Upper lobe of left lung (tissue), 6 donors: ENCODE measurements around the gene FMO3. TPM values are rescaled to one million over a fixed set of nuclear protein-coding genes. Genes with fewer than 3 reads are reported as not detected.

Experiments used
- ATAC-seq, 2 donors: fragments of 200-7000 bp; cut with Tn5 transposase; one replicate each; pipeline ENCODE4 v1.9.1; 2022; ENCODE audit warnings: mild to moderate bottlenecking in 2 of 2, moderate library complexity in 2 of 2; ENCODE audit not compliant: low FRiP score in 2 of 2
- DNase-seq, 2 donors: peaks; one replicate each; pipeline ENCODE4 v3.0.0-alpha.2; 2019 to 2020
- H3K27ac ChIP-seq, 4 donors: fragments of 200-600 bp; sonication (generic); one replicate each; pipeline ENCODE4 v1.5.1; 2016 to 2019
- H3K27me3 ChIP-seq, 4 donors: fragments of 200-600 bp; sonication (generic); one replicate each; pipeline ENCODE4 v1.5.1; 2017 to 2019
- H3K36me3 ChIP-seq, 4 donors: fragments of 200-600 bp; sonication (generic); one replicate each; pipeline ENCODE4 v1.5.1; 2016 to 2019
- H3K4me1 ChIP-seq, 4 donors: fragments of 200-600 bp; sonication (generic); one replicate each; pipeline ENCODE4 v1.5.1; 2018 to 2019
- H3K4me3 ChIP-seq, 4 donors: fragments of 200-600 bp; sonication (generic); one replicate each; pipeline ENCODE4 v1.5.1; 2017 to 2019; ENCODE audit warnings: mild to moderate bottlenecking in 2 of 4, moderate library complexity in 1 of 4
- H3K9me3 ChIP-seq, 4 donors: fragments of 200-600 bp; sonication (generic); one replicate each; pipeline ENCODE4 v1.5.1; 2018 to 2019
- EP300 ChIP-seq, 4 donors: sonication (generic); formaldehyde crosslinking; IDR thresholded peaks; one replicate each; pipeline ENCODE4 v1.5.1; 2017; ENCODE audit warnings: antibody characterized with exemption in 4 of 4, control low read depth in 2 of 4
- POLR2A ChIP-seq, 4 donors: fragments of 450-650 bp; IDR thresholded peaks; one replicate each; pipeline ENCODE4 v1.5.1; 2016 to 2017; ENCODE audit warnings: antibody characterized with exemption in 4 of 4, mild to moderate bottlenecking in 2 of 4
- POLR2AphosphoS5 ChIP-seq, 2 donors: sonication (generic); formaldehyde crosslinking; IDR thresholded peaks; one replicate each; pipeline ENCODE4 v1.5.1; 2017; ENCODE audit warnings: antibody characterized with exemption in 2 of 2
- WGBS, 2 donors: methylation state at CpG; one replicate each; pipeline ENCODE4 v1.1.5; 2017 to 2018; 5-methylcytosine and 5-hydroxymethylcytosine counted together
- total RNA-seq, 6 donors: library from RNA; depleted of rRNA in 4 of 6; stranded (reverse); fragments of >200 nt in 4 of 6; gene quantifications; one replicate each; pipeline versions ENCODE4 v1.1.0 to v1.2.1, GENCODE V29; 2016 to 2021
- TF ChIP-seq, protein P1 (sequence below), 6 experiments: fragments of 450-650 bp in 4 of 6; fragments of 200-600 bp in 2 of 6; sonication (generic) in 2 of 6; IDR thresholded peaks; one replicate each; pipeline ENCODE4 v1.5.1; 2016 to 2019; ENCODE audit warnings: antibody characterized with exemption in 6 of 6
- donor health status: DM: no; HTN: no; CAD: no; lungs with moderate emphysema.
- donor health status: DM: no; HTN: yes; CAD: no; lungs with severe emphysema.

FMO3 gene
- total RNA-seq, 6 donors from 2014 or later = 9.1 to 16.7 (median 13.5) TPM

DNA sequence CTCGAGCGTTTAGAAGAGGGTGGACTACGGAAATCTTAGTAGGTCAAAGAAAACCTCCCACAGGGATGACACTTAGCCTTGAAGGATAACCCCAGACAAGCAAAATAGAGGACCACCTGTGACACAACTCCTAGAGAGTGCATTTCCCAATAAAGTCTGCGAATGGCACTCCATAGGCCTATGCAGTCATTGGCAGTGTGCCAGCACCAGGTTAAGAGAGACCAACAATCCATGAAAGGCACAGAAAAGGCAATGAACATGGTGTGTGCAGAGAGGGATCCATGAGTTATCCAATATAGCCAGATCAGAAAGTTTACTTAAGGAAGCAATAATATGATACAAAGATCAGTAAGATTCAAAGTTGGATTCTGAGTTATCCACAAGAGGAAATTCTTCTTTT is 49.2 kb downstream of the FMO3 start:
- no peak for ATAC-seq
- Histone ChIP-seq H3K27ac (peak overlapping the region in 3 of 4 donors; percentile 32 to 85 (median 76)), H3K4me3 (no peak overlapping the region), H3K4me1 (peaks cover 4 to 18% (median 12%) of the 10 kb centered on the region in 4 donors), H3K36me3 (no peaks in the 10 kb centered on the region), H3K9me3 (no peaks in the 10 kb centered on the region), H3K27me3 (no peaks in the 10 kb centered on the region)
- DNase-seq = no peak
- WGBS, 2 donors = 86% methylated on average over 4 of the region's 4 CpGs
- TF ChIP-seq POLR2A (IDR thresholded peaks at IDR 0.05) (no peak), POLR2AphosphoS5 (IDR thresholded peaks at IDR 0.05) (no peak), EP300 (IDR thresholded peaks at IDR 0.05) (no peak)
- TF ChIP-seq, protein P1, sequence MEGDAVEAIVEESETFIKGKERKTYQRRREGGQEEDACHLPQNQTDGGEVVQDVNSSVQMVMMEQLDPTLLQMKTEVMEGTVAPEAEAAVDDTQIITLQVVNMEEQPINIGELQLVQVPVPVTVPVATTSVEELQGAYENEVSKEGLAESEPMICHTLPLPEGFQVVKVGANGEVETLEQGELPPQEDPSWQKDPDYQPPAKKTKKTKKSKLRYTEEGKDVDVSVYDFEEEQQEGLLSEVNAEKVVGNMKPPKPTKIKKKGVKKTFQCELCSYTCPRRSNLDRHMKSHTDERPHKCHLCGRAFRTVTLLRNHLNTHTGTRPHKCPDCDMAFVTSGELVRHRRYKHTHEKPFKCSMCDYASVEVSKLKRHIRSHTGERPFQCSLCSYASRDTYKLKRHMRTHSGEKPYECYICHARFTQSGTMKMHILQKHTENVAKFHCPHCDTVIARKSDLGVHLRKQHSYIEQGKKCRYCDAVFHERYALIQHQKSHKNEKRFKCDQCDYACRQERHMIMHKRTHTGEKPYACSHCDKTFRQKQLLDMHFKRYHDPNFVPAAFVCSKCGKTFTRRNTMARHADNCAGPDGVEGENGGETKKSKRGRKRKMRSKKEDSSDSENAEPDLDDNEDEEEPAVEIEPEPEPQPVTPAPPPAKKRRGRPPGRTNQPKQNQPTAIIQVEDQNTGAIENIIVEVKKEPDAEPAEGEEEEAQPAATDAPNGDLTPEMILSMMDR (IDR thresholded peaks at IDR 0.05) = no peak

DNA sequence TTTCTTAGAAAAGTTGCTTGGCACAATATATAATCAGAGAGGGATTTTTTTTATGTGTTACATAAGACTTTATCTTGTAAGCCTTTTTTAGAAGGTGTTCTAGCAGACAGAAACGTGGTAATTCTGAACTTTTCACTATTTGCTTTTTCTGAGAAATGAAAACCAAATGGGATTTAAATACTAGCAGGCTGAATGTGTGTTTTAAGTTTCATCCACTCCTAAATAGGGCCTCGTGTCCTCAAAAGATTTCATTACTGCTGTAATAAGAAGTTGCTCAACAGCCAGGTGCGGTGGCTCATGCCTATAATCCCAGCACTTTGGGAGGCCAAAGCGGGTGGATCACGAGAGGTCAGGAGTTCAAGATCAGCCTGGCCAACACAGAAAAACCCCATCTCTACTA is 49.7 kb downstream of the FMO3 start:
- WGBS, 2 donors = 58 to 73% methylated on average over 5 of the region's 5 CpGs
- Histone ChIP-seq H3K27me3 (no peaks in the 10 kb centered on the region), H3K27ac (peak overlapping the region; percentile 17 to 85 (median 54)), H3K4me1 (peaks cover 4 to 18% (median 12%) of the 10 kb centered on the region in 4 donors), H3K4me3 (no peak overlapping the region), H3K9me3 (no peaks in the 10 kb centered on the region), H3K36me3 (no peaks in the 10 kb centered on the region)
- no peak for DNase-seq
- no peak for ATAC-seq
- no peak for TF ChIP-seq POLR2AphosphoS5 (IDR thresholded peaks at IDR 0.05)
- TF ChIP-seq, protein P1 (IDR thresholded peaks at IDR 0.05) = no peak
- no peak for TF ChIP-seq EP300 (IDR thresholded peaks at IDR 0.05)

DNA sequence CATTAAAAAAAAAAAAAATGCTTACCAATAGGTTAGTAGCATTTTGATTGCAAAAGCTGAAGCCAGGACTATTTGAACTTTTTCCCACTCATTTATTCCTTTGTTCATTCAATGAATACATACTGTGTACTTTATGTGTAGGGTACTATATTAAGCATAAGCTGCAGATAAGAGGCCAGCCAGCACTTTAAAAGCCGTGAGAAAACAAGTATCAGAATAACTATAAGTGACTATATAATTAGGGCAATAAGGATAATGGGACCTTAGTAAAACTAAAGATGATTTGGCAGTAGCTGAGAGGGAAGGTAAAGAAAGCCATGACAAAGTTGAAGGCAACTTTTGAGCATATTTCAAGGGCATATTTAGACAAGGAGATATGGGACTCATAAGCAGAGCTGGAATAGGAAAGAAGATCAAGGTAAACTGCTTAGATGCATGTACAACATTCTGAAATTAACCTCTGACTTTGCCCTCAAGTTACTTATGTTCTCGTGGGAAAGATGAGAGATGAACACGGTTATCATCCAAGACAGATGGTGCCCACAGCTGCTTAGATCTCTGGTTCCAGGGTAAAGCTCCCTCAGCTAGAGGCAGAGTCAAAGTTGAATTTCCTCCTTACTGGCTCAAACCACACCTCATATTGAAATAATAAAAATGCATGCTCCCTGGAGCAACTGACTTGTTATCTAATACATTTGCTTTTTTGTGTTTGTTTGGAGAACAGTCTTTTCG is 50.4 kb downstream of the FMO3 start:
- ATAC-seq (no peak), DNase-seq (no peak)
- Histone ChIP-seq H3K4me1 (peaks cover 4 to 18% (median 12%) of the 10 kb centered on the region in 4 donors), H3K4me3 (no peak overlapping the region), H3K27me3 (no peaks in the 10 kb centered on the region), H3K36me3 (no peaks in the 10 kb centered on the region), H3K9me3 (no peaks in the 10 kb centered on the region), H3K27ac (peak overlapping the region; percentile 17 to 85 (median 54))
- no peak for TF ChIP-seq POLR2AphosphoS5 (IDR thresholded peaks at IDR 0.05)
- TF ChIP-seq, protein P1 (IDR thresholded peaks at IDR 0.05) = no peak
- no peak for TF ChIP-seq POLR2A (IDR thresholded peaks at IDR 0.05)
- no peak for TF ChIP-seq EP300 (IDR thresholded peaks at IDR 0.05)
- 52 to 53% methylated on average over 4 of the region's 4 CpGs for WGBS, 2 donors

DNA sequence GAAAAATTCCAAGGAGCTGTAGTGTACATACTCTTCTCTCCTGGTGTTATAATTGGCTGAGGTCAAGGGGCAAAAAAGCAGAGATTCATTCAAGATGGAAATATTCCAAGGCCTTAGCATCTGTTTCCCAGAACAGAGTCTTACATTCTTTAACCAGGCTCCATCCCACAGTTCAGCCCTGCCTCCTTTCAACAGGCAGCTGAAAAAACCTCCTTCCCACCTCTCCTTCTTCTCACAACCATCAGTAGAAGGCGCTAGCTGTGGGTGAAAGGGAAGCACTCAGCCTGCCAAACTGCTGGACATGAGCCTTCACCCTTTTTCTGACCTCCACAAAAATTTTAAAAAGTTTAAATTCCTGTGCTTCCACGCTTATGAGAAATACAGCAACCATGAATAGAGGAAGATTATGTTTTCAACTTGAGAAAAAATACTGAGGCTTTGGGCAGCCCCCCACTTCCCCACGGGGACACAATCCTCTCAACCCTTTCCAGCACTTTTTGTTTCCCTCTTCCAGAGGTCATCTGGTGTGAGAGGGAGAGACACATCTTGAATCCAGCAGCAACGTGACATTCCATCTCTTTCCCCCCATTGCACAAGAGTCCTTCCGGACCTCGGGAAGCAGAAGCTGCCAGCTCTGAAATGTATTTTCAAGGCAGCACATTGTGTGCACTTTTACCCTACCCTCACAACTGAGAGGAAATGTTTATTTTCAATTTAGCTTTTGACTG is 51.1 kb downstream of the FMO3 start:
- Histone ChIP-seq H3K9me3 (no peaks in the 10 kb centered on the region), H3K27me3 (no peaks in the 10 kb centered on the region), H3K4me1 (peaks cover 4 to 18% (median 12%) of the 10 kb centered on the region in 4 donors), H3K4me3 (no peak overlapping the region), H3K36me3 (no peaks in the 10 kb centered on the region), H3K27ac (peak overlapping the region; percentile 63 to 85 (median 73))
- peak in 1 of 2 donors; percentile 28 for DNase-seq
- TF ChIP-seq, protein P1 (IDR thresholded peaks at IDR 0.05) = no peak
- TF ChIP-seq POLR2AphosphoS5 (IDR thresholded peaks at IDR 0.05) = peak in 1 of 2 donors; percentile 82
- TF ChIP-seq EP300 (IDR thresholded peaks at IDR 0.05) = peak in 3 of 4 donors; percentile 36 to 51 (median 45)
- WGBS, 2 donors = 32 to 45% methylated on average over 6 of the region's 6 CpGs
- peak; percentile 83 to 86 for ATAC-seq
